Suprapubic skin (tissue), 4 donors: Measurements from ENCODE around the gene PLXNA4.

ENCODE experiments used
- POLR2A ChIP-seq, 2 donors: fragments of 450-650 bp; IDR thresholded peaks; one replicate each; pipeline ENCODE4 v1.6.1; 2017; ENCODE audit warnings: antibody characterized with exemption in 2 of 2, mild to moderate bottlenecking in 2 of 2, moderate library complexity in 2 of 2
- POLR2AphosphoS5 ChIP-seq, 3 donors: sonication (generic); formaldehyde crosslinking; IDR thresholded peaks; one replicate each; pipeline ENCODE4 v1.6.1; 2017; ENCODE audit warnings: antibody characterized with exemption in 3 of 3
- TF ChIP-seq, protein P1 (sequence below), 2 donors: fragments of 200-600 bp in 1 of 2; fragments of 450-650 bp in 1 of 2; sonication (generic) in 1 of 2; IDR thresholded peaks; one replicate each; pipeline ENCODE4 v1.5.1; 2016 to 2019; ENCODE audit warnings: antibody characterized with exemption in 2 of 2, mild to moderate bottlenecking in 1 of 2, moderate library complexity in 1 of 2

DNA sequence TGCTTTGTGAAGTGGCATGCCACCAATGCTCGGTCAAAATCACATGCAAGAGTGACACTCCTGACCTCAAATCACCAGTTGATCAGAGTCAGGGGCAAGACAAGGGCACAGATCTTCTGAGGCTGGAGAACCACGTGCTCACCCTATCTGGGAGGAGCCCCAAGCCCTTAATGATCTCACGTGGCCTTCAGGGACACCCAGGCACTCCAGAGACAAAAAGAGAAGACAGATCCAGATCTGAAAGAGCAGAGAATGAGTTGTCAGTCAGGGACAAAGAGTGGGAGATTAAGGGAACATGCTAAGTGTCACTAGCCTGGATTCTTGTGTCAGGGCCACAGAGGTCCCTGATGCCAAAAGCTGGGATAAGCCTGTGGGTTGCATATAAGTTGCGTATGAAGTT, 134.3 kb downstream of the PLXNA4 start:
- no peak for TF ChIP-seq POLR2A (IDR thresholded peaks at IDR 0.05)
- TF ChIP-seq POLR2AphosphoS5 (IDR thresholded peaks at IDR 0.05): no peak
- TF ChIP-seq, protein P1, sequence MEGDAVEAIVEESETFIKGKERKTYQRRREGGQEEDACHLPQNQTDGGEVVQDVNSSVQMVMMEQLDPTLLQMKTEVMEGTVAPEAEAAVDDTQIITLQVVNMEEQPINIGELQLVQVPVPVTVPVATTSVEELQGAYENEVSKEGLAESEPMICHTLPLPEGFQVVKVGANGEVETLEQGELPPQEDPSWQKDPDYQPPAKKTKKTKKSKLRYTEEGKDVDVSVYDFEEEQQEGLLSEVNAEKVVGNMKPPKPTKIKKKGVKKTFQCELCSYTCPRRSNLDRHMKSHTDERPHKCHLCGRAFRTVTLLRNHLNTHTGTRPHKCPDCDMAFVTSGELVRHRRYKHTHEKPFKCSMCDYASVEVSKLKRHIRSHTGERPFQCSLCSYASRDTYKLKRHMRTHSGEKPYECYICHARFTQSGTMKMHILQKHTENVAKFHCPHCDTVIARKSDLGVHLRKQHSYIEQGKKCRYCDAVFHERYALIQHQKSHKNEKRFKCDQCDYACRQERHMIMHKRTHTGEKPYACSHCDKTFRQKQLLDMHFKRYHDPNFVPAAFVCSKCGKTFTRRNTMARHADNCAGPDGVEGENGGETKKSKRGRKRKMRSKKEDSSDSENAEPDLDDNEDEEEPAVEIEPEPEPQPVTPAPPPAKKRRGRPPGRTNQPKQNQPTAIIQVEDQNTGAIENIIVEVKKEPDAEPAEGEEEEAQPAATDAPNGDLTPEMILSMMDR (IDR thresholded peaks at IDR 0.05): no peak
